ENCODE data around the gene CRABP1. TPM values are rescaled to one million over a fixed set of nuclear protein-coding genes. Genes with fewer than 3 reads are reported as not detected.
A peak's percentile ranks its signal among the peaks of the same experiment; 100 is the strongest.

CRABP1 gene
- total RNA-seq, 1 experiment from 2014 or later = 0.47 TPM

- CTCF ChIA-PET = no interaction called here
- POLR2A ChIA-PET = no interaction called here
- H2AFZ ChIP-seq (ENCODE audit: low read depth, low read length, poor library complexity, severe bottlenecking) = no peak overlapping the region
- intact Hi-C loops (cut with micrococcal nuclease) = no loop called here
- no peak overlapping the region for H3K9ac ChIP-seq (ENCODE audit: low read length)
- no peak overlapping the region for H3K27ac ChIP-seq (ENCODE audit: low read depth, low read length)
- no peaks in the 10 kb centered on the region for H3K36me3 ChIP-seq (ENCODE audit: control insufficient read depth in 1 of 2, insufficient read depth in 2 of 2, low read length in 2 of 2)
- no peaks in the 10 kb centered on the region for H3K9me3 ChIP-seq (ENCODE audit: control insufficient read depth in 1 of 2, insufficient read depth in 1 of 2, low read depth in 1 of 2, low read length in 2 of 2)
- peaks cover 14 to 20% of the 10 kb centered on the region in 2 experiments for H3K4me1 ChIP-seq (ENCODE audit: control insufficient read depth in 1 of 2, insufficient read depth in 2 of 2, low read length in 2 of 2)
- H4K20me1 ChIP-seq (ENCODE audit: insufficient read depth) = no peaks in the 10 kb centered on the region
- no peak overlapping the region for H3K4me2 ChIP-seq (ENCODE audit: low read length)
- no TSS peak for BruUV-seq (replicated peaks)
- H3K4me3 ChIP-seq (replicated peaks in 1 of 2; ENCODE audit: low read depth in 1 of 2, low read length in 2 of 2) = no peak overlapping the region
- RAD21 ChIA-PET (ENCODE audit: low non-redundant PET in 1 of 2, low total read pairs in 2 of 2, uncharacterized antibody in 2 of 2, unreplicated experiment in 2 of 2) = no interaction called here
- H3K79me2 ChIP-seq (ENCODE audit: insufficient read depth, low read length) = no peaks in the 10 kb centered on the region
- no peaks in the 10 kb centered on the region for H3K27me3 ChIP-seq (ENCODE audit: insufficient read depth, low read length)
- ATAC-seq (no peak), DNase-seq (ENCODE audit: low read depth, low spot score) (no peak)
- TF ChIP-seq ATF3 (IDR thresholded peaks at IDR 0.05) (no peak), MAX (IDR thresholded peaks at IDR 0.05) (no peak), TCF7L2 (IDR thresholded peaks at IDR 0.05; ENCODE audit: borderline replicate concordance, extremely low read depth, insufficient read depth, insufficient read length) (no peak), EZH2 (IDR thresholded peaks at IDR 0.05) (no peak)
- no peaks in the 10 kb centered on the region for H3K9me2 ChIP-seq (ENCODE audit: insufficient read depth)
These were observed 29.9 kb downstream of the CRABP1 start for GRCh38 chr15:78370013-78370412.

GRCh38 chr15:78372880-78373279, 32.7 kb downstream of the CRABP1 start:
- H2AFZ ChIP-seq (ENCODE audit: low read depth, low read length, poor library complexity, severe bottlenecking) = no peak overlapping the region
- H3K4me2 ChIP-seq (ENCODE audit: low read length) = peak overlapping the region; percentile 50
- RAD21 ChIA-PET (ENCODE audit: low non-redundant PET in 1 of 2, low total read pairs in 2 of 2, uncharacterized antibody in 2 of 2, unreplicated experiment in 2 of 2) = no interaction called here
- CTCF ChIA-PET = no interaction called here
- no peaks in the 10 kb centered on the region for H3K27me3 ChIP-seq (ENCODE audit: insufficient read depth, low read length)
- DNase-seq (ENCODE audit: low read depth, low spot score) (peak; percentile 21), ATAC-seq (peak; percentile 87)
- no peaks in the 10 kb centered on the region for H3K9me2 ChIP-seq (ENCODE audit: insufficient read depth)
- no peaks in the 10 kb centered on the region for H3K79me2 ChIP-seq (ENCODE audit: insufficient read depth, low read length)
- no TSS peak for BruUV-seq (replicated peaks)
- H3K27ac ChIP-seq (ENCODE audit: low read depth, low read length) = no peak overlapping the region
- H3K4me1 ChIP-seq (ENCODE audit: control insufficient read depth in 1 of 2, insufficient read depth in 2 of 2, low read length in 2 of 2) = peaks cover 17 to 27% of the 10 kb centered on the region in 2 experiments
- H3K4me3 ChIP-seq (replicated peaks in 1 of 2; ENCODE audit: low read depth in 1 of 2, low read length in 2 of 2) = no peak overlapping the region
- H3K9me3 ChIP-seq (ENCODE audit: control insufficient read depth in 1 of 2, insufficient read depth in 1 of 2, low read depth in 1 of 2, low read length in 2 of 2) = no peaks in the 10 kb centered on the region
- no peaks in the 10 kb centered on the region for H4K20me1 ChIP-seq (ENCODE audit: insufficient read depth)
- no peak overlapping the region for H3K9ac ChIP-seq (ENCODE audit: low read length)
- POLR2A ChIA-PET = no interaction called here
- intact Hi-C loops (cut with micrococcal nuclease) = no loop called here
- H3K36me3 ChIP-seq (ENCODE audit: control insufficient read depth in 1 of 2, insufficient read depth in 2 of 2, low read length in 2 of 2) = no peaks in the 10 kb centered on the region
- TF ChIP-seq EZH2 (IDR thresholded peaks at IDR 0.05) (no peak), ATF3 (IDR thresholded peaks at IDR 0.05) (no peak), CTCF (IDR thresholded peaks at IDR 0.05 in 2 of 3, conservative IDR thresholded peaks at IDR 0.05 in 1 of 3; ENCODE audit: borderline replicate concordance in 1 of 3, insufficient read depth in 1 of 3, low read depth in 2 of 3, low read length in 2 of 3) (no peak), EZH2phosphoT487 (IDR thresholded peaks at IDR 0.05; ENCODE audit: borderline replicate concordance) (no peak), REST (IDR thresholded peaks at IDR 0.05; ENCODE audit: low read depth) (no peak), CBX3 (IDR thresholded peaks at IDR 0.05; ENCODE audit: low read depth) (no peak), ZBTB33 (IDR thresholded peaks at IDR 0.05; ENCODE audit: extremely low read depth, insufficient replicate concordance, low read length) (no peak), POLR2A (IDR thresholded peaks at IDR 0.05; ENCODE audit: borderline replicate concordance, extremely low read depth, insufficient read depth, insufficient read length) (no peak), SRF (IDR thresholded peaks at IDR 0.05; ENCODE audit: low read depth) (no peak)

Measured in HCT116 (cell line).